Suppressor macrophage (primary cell): ENCODE results near the gene PDZD2.

ENCODE experiments used
- DNase-seq, 4 experiments: peaks; one replicate each; pipeline ENCODE4 v3.0.0-alpha.2; 2020 to 2022

PDZD2 gene

GRCh38 chr5:31886206-31886605 is 247.3 kb downstream of the PDZD2 start:
- peak in 1 of 4 experiments; percentile 7 for DNase-seq

- DNase-seq, result no peak
Observed at GRCh38 chr5:31887556-31887955, 248.6 kb downstream of the PDZD2 start.

DNA sequence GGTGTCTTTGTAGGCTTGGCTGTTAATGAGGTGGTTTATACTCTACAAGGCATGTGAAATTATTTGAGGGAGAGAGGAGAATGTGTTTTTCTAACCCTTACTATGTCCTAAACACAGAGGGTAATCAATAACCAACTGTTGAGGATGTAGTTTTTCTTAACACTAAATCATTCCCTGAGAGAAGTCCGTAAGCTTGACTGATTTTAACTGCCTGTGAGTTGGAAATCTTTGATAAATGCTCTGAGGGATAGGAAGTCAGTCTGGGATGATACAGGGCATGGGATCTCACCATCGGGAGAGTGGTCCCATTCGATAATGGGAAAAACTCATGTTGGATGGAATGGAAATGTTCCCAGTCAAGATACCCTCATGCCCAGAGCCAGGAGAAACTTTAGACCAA is 249.6 kb downstream of the PDZD2 start:
- DNase-seq, result no peak

DNA sequence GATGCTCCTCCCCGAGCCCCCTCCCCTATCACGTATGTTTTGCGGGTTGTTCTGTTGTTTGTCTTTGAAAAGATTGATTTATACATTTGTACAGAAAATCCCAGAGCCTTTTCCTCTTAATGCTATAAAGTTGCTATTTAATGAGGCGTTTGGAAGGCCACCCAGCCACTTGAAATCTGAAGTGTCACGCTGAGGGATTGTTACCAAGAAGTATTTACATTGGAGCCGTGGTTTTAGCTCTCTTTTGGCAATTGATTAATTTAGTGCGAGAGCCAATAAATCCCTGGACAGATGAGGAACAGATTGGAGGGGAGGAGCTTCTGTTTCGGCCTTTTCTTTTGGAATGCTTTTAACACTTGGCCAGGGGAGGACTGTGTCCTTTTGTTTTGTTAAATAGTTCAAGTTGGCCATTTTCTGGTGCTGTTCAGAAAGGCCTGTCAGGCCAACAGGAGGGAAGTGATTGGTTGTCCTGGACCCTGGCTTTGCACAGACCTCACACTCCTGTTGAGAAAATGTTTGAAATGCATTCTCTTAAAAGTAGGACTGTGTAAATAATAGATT is 250.2 kb downstream of the PDZD2 start:
- DNase-seq, result no peak

GRCh38 chr5:31890046-31890445 is 251.1 kb downstream of the PDZD2 start:
- no peak for DNase-seq

- no peak for DNase-seq
Observed at GRCh38 chr5:31894141-31894540, 255.2 kb downstream of the PDZD2 start.

DNA sequence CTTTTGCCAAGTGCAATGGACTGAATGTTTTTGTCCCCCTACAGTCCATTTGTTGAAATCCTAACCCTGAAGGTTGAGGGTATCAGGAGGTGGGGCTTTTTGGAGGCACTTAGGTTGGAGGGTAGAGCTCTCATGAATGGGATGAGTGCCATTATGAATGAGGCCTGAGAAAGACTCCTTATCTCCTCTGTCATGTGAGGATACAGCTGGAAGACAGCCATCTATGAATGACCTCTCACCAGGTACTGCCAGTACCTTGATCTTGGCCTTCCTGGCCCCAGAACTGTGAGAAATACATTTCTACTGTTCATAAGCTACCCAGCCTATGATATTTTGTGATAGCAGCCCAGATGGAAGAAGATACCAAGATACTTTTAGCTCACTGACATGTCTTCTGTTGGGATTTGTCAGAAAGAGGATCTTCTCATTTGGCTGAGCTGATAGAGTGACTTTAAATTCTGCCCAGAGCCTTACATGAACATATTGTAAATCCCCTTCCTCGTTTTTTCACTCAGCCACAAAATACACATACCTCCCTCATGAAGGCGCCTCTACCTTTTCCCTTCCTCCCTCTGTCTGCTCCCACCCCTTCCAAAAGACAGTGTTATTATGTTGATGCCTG is 256.4 kb downstream of the PDZD2 start:
- DNase-seq, result no peak

GRCh38 chr5:31898036-31898632 is 259.2 kb downstream of the PDZD2 start:
- DNase-seq, result no peak

DNA sequence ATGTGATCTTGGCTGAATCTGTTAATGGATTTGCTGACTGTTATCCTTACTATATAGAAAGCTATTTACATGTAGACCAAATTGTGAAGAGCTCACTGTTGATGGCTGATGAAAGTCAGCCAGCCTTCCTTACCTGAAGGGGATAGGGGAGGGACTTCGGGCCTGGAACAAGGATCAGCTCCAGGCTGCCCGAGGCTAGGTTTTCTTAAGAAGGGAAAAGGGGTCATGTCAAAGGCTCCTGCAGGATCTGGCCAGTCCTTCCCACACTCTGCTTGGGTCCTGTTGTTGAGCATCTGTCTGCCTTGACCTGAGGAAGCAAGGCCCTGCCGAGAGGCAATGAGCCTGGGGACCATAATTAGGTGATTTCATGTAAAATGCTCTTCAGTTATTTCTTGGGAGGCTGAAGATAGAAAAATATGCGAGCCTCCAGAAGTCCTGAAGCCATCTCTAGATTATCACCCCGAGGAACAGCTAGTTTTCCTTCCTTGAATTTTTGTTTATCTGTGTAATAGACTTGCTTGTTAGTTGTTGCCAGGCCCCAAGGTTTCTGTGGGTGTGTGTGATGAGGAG is 261.4 kb downstream of the PDZD2 start:
- no peak for DNase-seq

GRCh38 chr5:31901807-31902530 is 263.0 kb downstream of the PDZD2 start:
- no peak for DNase-seq

DNA sequence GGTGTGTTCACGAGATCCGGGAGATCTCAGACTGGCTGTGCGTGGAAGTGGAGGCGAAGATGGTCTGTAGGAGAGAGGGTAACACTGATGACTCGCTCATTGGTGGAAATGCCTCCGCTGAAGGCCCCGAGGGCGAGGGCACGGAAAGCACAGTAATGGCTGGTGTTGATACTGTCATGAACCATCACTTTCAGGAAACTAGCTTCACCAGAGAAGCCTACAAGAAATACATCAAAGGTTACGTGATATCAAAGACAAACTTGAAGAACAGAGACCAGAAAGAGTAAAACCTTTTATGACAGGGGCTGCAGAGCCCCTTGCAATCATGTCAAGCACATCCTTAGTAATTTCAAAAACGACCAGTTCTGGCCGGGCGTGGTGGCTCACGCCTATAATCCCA is 269.5 kb downstream of the PDZD2 start:
- no peak for DNase-seq

DNA sequence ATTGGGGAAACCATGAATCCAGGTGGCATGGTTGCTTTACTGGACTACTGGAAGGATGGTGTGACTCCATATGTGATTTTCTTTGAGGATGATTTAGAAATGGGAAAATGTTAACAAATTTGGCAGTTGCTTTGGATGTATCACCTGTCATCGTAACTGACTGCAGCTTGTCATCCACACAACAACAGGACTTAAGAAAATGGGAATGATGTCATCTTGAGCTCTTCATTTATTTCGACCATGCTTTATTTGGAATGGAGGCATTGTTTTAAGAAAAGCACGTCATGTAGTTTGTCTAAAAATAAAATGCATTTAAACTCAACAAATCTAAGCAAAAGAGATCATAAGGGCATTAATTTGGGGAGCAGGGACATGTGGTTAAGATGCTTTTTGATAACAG is 270.1 kb downstream of the PDZD2 start:
- no peak for DNase-seq

DNA sequence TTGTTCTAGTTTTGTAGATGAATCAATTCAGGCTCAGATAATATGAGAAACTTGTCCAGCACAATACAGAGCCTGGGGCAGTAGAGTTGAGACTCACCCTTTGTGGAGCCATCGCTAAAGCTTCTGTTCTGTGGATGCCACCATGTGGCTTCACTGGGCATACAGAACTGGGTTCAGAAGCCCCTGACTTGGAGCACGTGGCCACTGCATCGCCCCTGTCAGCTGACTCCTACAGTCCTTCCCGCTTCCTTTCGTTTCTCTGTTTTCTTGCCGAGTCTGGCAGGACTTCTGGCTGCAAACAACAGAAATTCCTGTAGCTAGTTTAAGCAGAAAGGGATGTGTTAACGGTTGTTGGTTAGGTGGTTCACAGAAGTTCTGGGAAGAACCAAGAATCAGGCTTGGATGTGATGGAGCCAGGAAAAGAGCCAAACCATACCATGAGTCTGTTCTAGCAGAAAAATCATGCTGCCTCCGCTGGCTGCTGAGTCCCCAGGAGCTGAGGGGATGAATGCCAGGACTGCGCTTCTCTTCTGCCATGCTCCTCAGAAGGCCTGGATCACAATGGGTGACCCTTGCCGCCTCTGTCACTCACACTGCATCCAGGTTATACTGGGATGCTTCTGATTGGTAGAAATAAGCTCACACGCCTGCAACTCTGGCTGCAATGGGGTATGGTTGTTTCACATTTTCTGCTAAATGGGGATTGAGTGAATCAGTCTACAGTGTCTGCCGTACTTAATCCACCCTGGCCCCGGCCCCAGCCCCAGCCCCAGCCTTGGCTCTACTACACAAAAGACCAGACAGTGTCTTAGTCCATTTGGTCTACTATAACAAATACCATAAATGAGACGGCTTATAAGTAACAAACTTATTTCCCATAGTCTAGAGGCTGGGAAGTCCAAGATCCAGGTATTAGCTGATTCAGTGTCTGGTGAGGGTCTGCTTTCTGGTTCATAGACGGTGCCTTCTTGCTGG is 272.6 kb downstream of the PDZD2 start:
- DNase-seq, result no peak

- no peak for DNase-seq
Observed at GRCh38 chr5:31913808-31914207, 274.9 kb downstream of the PDZD2 start.

GRCh38 chr5:31916327-31916726 is 277.4 kb downstream of the PDZD2 start:
- DNase-seq, result no peak

DNA sequence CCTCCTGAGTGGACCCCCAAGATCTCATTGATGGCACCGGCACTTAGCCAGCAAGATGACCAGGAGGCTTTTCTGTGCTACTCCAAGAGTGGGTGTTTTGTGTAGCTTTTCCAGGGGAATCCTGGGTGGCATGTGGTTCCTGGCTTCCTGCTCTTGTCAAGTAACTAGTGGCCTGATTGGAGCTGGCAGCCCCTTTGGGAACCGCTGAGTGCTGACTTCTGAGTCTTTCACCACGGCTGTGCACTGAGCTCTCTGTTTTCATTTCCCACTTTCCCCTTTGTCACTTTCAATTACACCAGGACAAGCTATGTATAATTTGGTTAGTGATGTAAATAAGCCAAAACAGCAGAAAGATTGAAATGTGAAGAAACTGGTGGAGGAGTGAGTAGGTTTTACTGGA is 279.8 kb downstream of the PDZD2 start:
- no peak for DNase-seq

- peak; percentile 4 to 41 (median 14) for DNase-seq
Observed at GRCh38 chr5:31921852-31922305, 282.9 kb downstream of the PDZD2 start.

- DNase-seq, result no peak
Observed at GRCh38 chr5:31924005-31924404, 285.1 kb downstream of the PDZD2 start.

DNA sequence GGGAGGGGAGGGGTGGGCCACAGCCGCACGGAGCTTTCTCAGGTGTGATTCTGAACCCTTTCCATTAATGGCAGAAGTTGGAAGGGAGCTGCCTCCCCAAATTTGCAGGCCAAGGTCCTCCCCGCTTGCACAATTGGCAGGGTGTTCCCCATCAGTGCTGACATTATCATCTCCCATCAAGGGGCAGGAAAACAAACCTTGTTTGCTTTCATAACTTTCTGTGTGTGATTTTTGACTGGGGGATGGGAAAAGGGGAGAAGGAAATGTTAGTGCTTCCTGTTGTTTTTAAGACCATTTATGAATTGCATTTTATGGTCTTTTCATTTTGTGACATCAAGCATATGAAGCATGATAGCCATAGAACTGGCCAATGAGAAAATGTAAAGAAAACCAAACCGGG is 292.9 kb downstream of the PDZD2 start:
- no peak for DNase-seq

- DNase-seq, result no peak
Observed at GRCh38 chr5:31934156-31934555, 295.2 kb downstream of the PDZD2 start.

DNA sequence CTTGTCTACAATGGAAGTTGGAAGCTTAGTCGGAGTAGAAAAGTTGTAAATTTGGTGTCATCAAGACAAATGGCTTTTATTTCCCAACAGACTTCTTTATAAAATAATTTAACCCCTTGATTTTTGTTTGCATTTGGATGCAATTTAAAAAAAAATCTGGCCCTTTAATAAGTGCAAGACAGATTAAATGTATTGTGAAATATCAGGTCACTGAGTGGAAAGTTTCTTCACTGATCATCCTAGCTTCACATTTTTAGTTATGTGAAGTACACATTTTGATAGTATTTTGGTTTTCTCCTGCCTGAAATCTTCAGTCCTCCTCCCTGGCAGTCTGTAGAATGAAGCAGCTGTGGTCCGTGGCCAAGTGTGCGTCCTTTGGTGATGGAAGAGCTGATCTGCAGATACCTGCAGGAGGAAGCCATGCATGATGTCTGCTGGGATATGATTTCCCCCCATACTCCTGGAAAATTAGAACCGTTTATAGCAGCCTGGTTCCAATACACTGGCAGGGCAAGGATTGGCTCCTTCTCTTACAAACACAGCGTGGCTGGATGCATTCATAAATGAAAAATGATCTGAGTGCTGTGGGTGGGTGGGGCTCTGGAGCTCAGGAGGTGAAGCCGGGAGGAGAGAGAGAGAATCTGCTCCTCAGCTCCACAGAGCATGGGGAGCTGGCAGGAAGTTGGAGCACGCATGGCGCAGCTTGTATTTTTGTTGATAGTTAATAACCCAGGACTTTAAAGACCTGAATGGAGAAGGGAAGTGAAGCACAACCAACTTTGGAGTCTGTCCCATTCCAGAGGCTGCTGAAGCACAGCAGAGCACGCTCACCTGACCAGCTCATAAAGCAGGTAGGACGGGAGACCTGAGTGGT is 296.8 kb downstream of the PDZD2 start:
- no peak for DNase-seq
